Neural cell (in vitro differentiated cells): ENCODE results near the gene GALNT8. TPM values are rescaled to one million over a fixed set of nuclear protein-coding genes. Genes with fewer than 3 reads are reported as not detected.

Experiments
- H2AFZ ChIP-seq: fragments of 200-600, 300-800 bp; sonication (generic), shearing (Covaris generic); 2 replicates; pipeline ENCODE4 v1.6.0; 2014; ENCODE audit warnings: low read depth, mild to moderate bottlenecking, antibody characterized with exemption, low read length, moderate library complexity
- H3F3A ChIP-seq: fragments of 200-600 bp; shearing (Covaris generic); 2 replicates; pipeline ENCODE4 v1.6.1; 2016; ENCODE audit warnings: mild to moderate bottlenecking, moderate library complexity, mixed read lengths, antibody characterized with exemption, low read length; ENCODE audit not compliant: insufficient read depth, poor library complexity, severe bottlenecking
- H3K27ac ChIP-seq: fragments of 200-600, 300-800 bp; sonication (generic), shearing (Covaris generic); 2 replicates; pipeline ENCODE4 v1.5.1; 2014; ENCODE audit warnings: mild to moderate bottlenecking, low read length, moderate library complexity
- H3K27me3 ChIP-seq: fragments of 300-800, 200-600 bp; sonication (generic), shearing (Covaris generic); 2 replicates; pipeline ENCODE4 v1.6.0; 2014; ENCODE audit warnings: mild to moderate bottlenecking, low read depth, low read length, moderate library complexity; ENCODE audit not compliant: insufficient read depth
- H3K36me3 ChIP-seq: fragments of 300-800, 200-600 bp; sonication (generic), shearing (Covaris generic); 2 replicates; pipeline ENCODE4 v1.5.1; 2014; ENCODE audit warnings: mild to moderate bottlenecking, antibody characterized with exemption, low read length, moderate library complexity; ENCODE audit not compliant: insufficient read depth
- H3K4me2 ChIP-seq: fragments of 300-800, 200-600 bp; sonication (generic), shearing (Covaris generic); 2 replicates; pipeline ENCODE4 v1.6.0; 2014; ENCODE audit warnings: mild to moderate bottlenecking, low read length
- H3K4me3 ChIP-seq: fragments of 300-800, 200-600 bp; sonication (generic), shearing (Covaris generic); 2 replicates; pipeline ENCODE4 v1.5.1; 2014; ENCODE audit warnings: mild to moderate bottlenecking, low read length, moderate library complexity
- H3K79me2 ChIP-seq: fragments of 200-600 bp; shearing (Covaris generic); replicated peaks from 2 replicates; pipeline ENCODE4 v1.6.0; 2014; ENCODE audit warnings: mild to moderate bottlenecking, low read length, moderate library complexity; ENCODE audit not compliant: insufficient read depth
- H3K9ac ChIP-seq: fragments of 300-800, 200-600 bp; sonication (generic), shearing (Covaris generic); 2 replicates; pipeline ENCODE4 v1.6.1; 2016; ENCODE audit warnings: mild to moderate bottlenecking, low read length, mixed read lengths
- H3K9me2 ChIP-seq: fragments of 200-600 bp; shearing (Covaris generic); 2 replicates; pipeline ENCODE4 v1.6.1; 2016; ENCODE audit warnings: mild to moderate bottlenecking, low read length, mixed read lengths; ENCODE audit not compliant: insufficient read depth
- H3K9me3 ChIP-seq: fragments of 200-600, 300-800 bp; sonication (generic), shearing (Covaris generic); 2 replicates; pipeline ENCODE4 v1.6.1; 2016; ENCODE audit warnings: mild to moderate bottlenecking, mixed run types, low read length, moderate library complexity, mixed read lengths
- H4K20me1 ChIP-seq: fragments of 200-600 bp; shearing (Covaris generic); 2 replicates; pipeline ENCODE4 v1.6.1; 2016; ENCODE audit warnings: mild to moderate bottlenecking, mixed run types; ENCODE audit not compliant: insufficient read depth
- CTCF ChIP-seq: fragments of 450-650 bp; IDR thresholded peaks from 2 replicates; pipeline ENCODE4 v1.5.1; 2014; ENCODE audit warnings: antibody characterized with exemption, mild to moderate bottlenecking, moderate library complexity; ENCODE audit not compliant: poor library complexity, severe bottlenecking
- EP300 ChIP-seq: fragments of 450-650 bp; conservative IDR thresholded peaks from 2 replicates; pipeline ENCODE4 v1.6.1; 2014; ENCODE audit warnings: antibody characterized with exemption, mild to moderate bottlenecking, moderate library complexity; ENCODE audit not compliant: poor library complexity, severe bottlenecking
- EZH2 ChIP-seq: fragments of 200-600, 300-800 bp; shearing (Covaris generic), sonication (generic); IDR thresholded peaks from 2 replicates; pipeline ENCODE4 v1.6.1; 2014; ENCODE audit warnings: antibody characterized with exemption, low read length, borderline replicate concordance, mild to moderate bottlenecking; ENCODE audit not compliant: insufficient read depth, poor library complexity, severe bottlenecking
- MXI1 ChIP-seq: fragments of 450-650 bp; conservative IDR thresholded peaks from 2 replicates; pipeline ENCODE4 v1.6.1; 2014; ENCODE audit warnings: antibody characterized with exemption, mild to moderate bottlenecking; ENCODE audit not compliant: poor library complexity, severe bottlenecking
- POLR2AphosphoS5 ChIP-seq: IDR thresholded peaks from 2 replicates; pipeline ENCODE4 v1.6.1; 2012
- RAD21 ChIP-seq: fragments of 450-650 bp; conservative IDR thresholded peaks from 2 replicates; pipeline ENCODE4 v1.6.1; 2014; ENCODE audit warnings: antibody characterized with exemption, mild to moderate bottlenecking, moderate library complexity
- REST ChIP-seq: IDR thresholded peaks from 2 replicates; pipeline ENCODE4 v1.6.1; 2012; ENCODE audit warnings: borderline replicate concordance
- SMC3 ChIP-seq: fragments of 450-650 bp; conservative IDR thresholded peaks from 2 replicates; pipeline ENCODE4 v1.6.1; 2014; ENCODE audit warnings: antibody characterized with exemption, mild to moderate bottlenecking, moderate library complexity; ENCODE audit not compliant: poor library complexity
- TAF1 ChIP-seq: IDR thresholded peaks from 2 replicates; pipeline ENCODE4 v1.6.1; 2012; ENCODE audit warnings: low read depth
- polyA plus RNA-seq: library from polyadenylated mRNA; depleted of rRNA; stranded (reverse); fragments of >200 nt; gene quantifications from 2 replicates; pipeline ENCODE4 v1.2.3, GENCODE V29; 2014

GALNT8 gene
- polyA plus RNA-seq, 1 donor from 2014 or later, result 25.8 TPM

GRCh38 chr12:4800555-4800954, 80.4 kb downstream of the GALNT8 start:
- TF ChIP-seq SMC3 (no peak), MXI1 (no peak), EZH2 (no peak), REST (no peak), CTCF (no peak), RAD21 (no peak), TAF1 (no peak), EP300 (no peak), POLR2AphosphoS5 (no peak)
- H3K9ac ChIP-seq, result no peak overlapping the region
- no peak overlapping the region for H2AFZ ChIP-seq
- no peak overlapping the region for H3K27ac ChIP-seq
- no peaks in the 10 kb centered on the region for H3K9me2 ChIP-seq
- H4K20me1 ChIP-seq, result no peaks in the 10 kb centered on the region
- H3K27me3 ChIP-seq, result no peaks in the 10 kb centered on the region
- H3K4me3 ChIP-seq, result no peak overlapping the region
- no peak overlapping the region for H3K4me2 ChIP-seq
- no peaks in the 10 kb centered on the region for H3K9me3 ChIP-seq
- H3K79me2 ChIP-seq, result no peaks in the 10 kb centered on the region
- H3K36me3 ChIP-seq, result peaks cover 6% of the 10 kb centered on the region
- no peaks in the 10 kb centered on the region for H3F3A ChIP-seq

- no peak overlapping the region for H3K9ac ChIP-seq
- no peaks in the 10 kb centered on the region for H3K27me3 ChIP-seq
- H2AFZ ChIP-seq, result no peak overlapping the region
- H3K36me3 ChIP-seq, result peaks cover 6% of the 10 kb centered on the region
- no peak for TF ChIP-seq EP300
- TF ChIP-seq MXI1, result no peak
- TF ChIP-seq SMC3, result no peak
- no peak for TF ChIP-seq TAF1
- TF ChIP-seq EZH2, result no peak
- TF ChIP-seq POLR2AphosphoS5, result no peak
- no peak for TF ChIP-seq REST
- no peak for TF ChIP-seq CTCF
- TF ChIP-seq RAD21, result no peak
- H3K4me3 ChIP-seq, result no peak overlapping the region
- H3K79me2 ChIP-seq, result no peaks in the 10 kb centered on the region
- no peak overlapping the region for H3K27ac ChIP-seq
- H4K20me1 ChIP-seq, result no peaks in the 10 kb centered on the region
- H3K9me2 ChIP-seq, result no peaks in the 10 kb centered on the region
- H3K9me3 ChIP-seq, result no peaks in the 10 kb centered on the region
- no peaks in the 10 kb centered on the region for H3F3A ChIP-seq
- H3K4me2 ChIP-seq, result no peak overlapping the region
Observed at GRCh38 chr12:4802841-4803240, 82.6 kb downstream of the GALNT8 start.
